Hepatocyte (in vitro differentiated cells): ENCODE results near the gene ZNF423. TPM values are rescaled to one million over a fixed set of nuclear protein-coding genes. Genes with fewer than 3 reads are reported as not detected.
A peak's percentile ranks its signal among the peaks of the same experiment; 100 is the strongest.

Source experiments
- DNase-seq: peaks from one replicate; pipeline ENCODE4 v3.0.0-alpha.2; 2016; ENCODE audit warnings: low spot score
- H2AFZ ChIP-seq: fragments of 200-600 bp; sonication (generic); 2 replicates; pipeline ENCODE4 v1.6.0; 2016; ENCODE audit warnings: antibody characterized with exemption, mild to moderate bottlenecking
- H3K27ac ChIP-seq: fragments of 200-600 bp; sonication (generic); 2 replicates; pipeline ENCODE4 v1.5.1; 2016; ENCODE audit warnings: mild to moderate bottlenecking
- H3K27me3 ChIP-seq: fragments of 200-600 bp; sonication (generic); 2 replicates; pipeline ENCODE4 v1.6.1; 2016
- H3K36me3 ChIP-seq: fragments of 200-600 bp; sonication (generic); replicated peaks from 2 replicates; pipeline ENCODE4 v1.5.1; 2016; ENCODE audit warnings: low read depth; ENCODE audit not compliant: insufficient read depth
- H3K4me1 ChIP-seq: fragments of 200-600 bp; sonication (generic); 2 replicates; pipeline ENCODE4 v1.5.1; 2016; ENCODE audit warnings: mild to moderate bottlenecking, moderate library complexity; ENCODE audit not compliant: insufficient read depth
- H3K4me2 ChIP-seq: fragments of 200-600 bp; sonication (generic); 2 replicates; pipeline ENCODE4 v1.6.0; 2016
- H3K4me3 ChIP-seq: fragments of 200-600 bp; sonication (generic); 2 replicates; pipeline ENCODE4 v1.5.1; 2016; ENCODE audit warnings: mild to moderate bottlenecking
- H3K79me2 ChIP-seq: fragments of 200-600 bp; sonication (generic); 2 replicates; pipeline ENCODE4 v1.6.0; 2017; ENCODE audit warnings: mild to moderate bottlenecking
- H3K9me2 ChIP-seq: fragments of 200-600 bp; sonication (generic); replicated peaks from 2 replicates; pipeline ENCODE4 v1.6.0; 2017; ENCODE audit warnings: mild to moderate bottlenecking; ENCODE audit not compliant: insufficient read depth
- H3K9me3 ChIP-seq: fragments of 200-600 bp; sonication (generic); 2 replicates; pipeline ENCODE4 v1.5.1; 2016; ENCODE audit warnings: low read depth, mild to moderate bottlenecking
- H4K20me1 ChIP-seq: fragments of 200-600 bp; sonication (generic); 2 replicates; pipeline ENCODE4 v1.6.0; 2016; ENCODE audit warnings: mild to moderate bottlenecking; ENCODE audit not compliant: insufficient read depth, poor library complexity, severe bottlenecking
- EZH2 ChIP-seq: fragments of 200-600 bp; sonication (generic); IDR thresholded peaks from 2 replicates; pipeline ENCODE4 v1.6.1; 2016; ENCODE audit warnings: antibody characterized with exemption, mild to moderate bottlenecking, borderline replicate concordance
- EZH2phosphoT487 ChIP-seq: fragments of 200-600 bp; sonication (generic); IDR thresholded peaks from one replicate; pipeline ENCODE4 v1.6.1; 2018; ENCODE audit warnings: antibody characterized with exemption, mild to moderate bottlenecking, low read depth, moderate library complexity; ENCODE audit not compliant: unreplicated experiment, severe bottlenecking
- WGBS: methylation state at CpG from one replicate; pipeline ENCODE4 v1.1.6; 2016; ENCODE audit warnings: low lambda C conversion rate; ENCODE audit errors: missing lambda C conversion rate; 5-methylcytosine and 5-hydroxymethylcytosine counted together
- polyA plus RNA-seq: library from polyadenylated mRNA; unstranded; fragments of >200 nt; fragmentation: Nextera tagmentation; extraction: Ambion mirVana; gene quantifications from 2 replicates; pipeline ENCODE4 v1.2.1, GENCODE V29; 2016
- total RNA-seq: library from RNA; depleted of rRNA; stranded (reverse); fragments of >200 nt; gene quantifications from 2 replicates; pipeline ENCODE4 v1.2.3, GENCODE V29; 2014
- TF ChIP-seq, protein P1 (sequence below): fragments of 200-600 bp; sonication (generic); IDR thresholded peaks from 2 replicates; pipeline ENCODE4 v1.5.1; 2016; ENCODE audit warnings: antibody characterized with exemption, mild to moderate bottlenecking; ENCODE audit not compliant: poor library complexity

ZNF423 gene
- total and polyA plus RNA-seq, 2 experiments from 2014 or later, result 9.6 to 11.8 TPM

- H3K36me3 ChIP-seq, result no peaks in the 10 kb centered on the region
- no peak overlapping the region for H3K4me2 ChIP-seq
- no peaks in the 10 kb centered on the region for H3K79me2 ChIP-seq
- no peak overlapping the region for H3K4me3 ChIP-seq
- TF ChIP-seq EZH2phosphoT487 (no peak), EZH2 (no peak)
- TF ChIP-seq, protein P1, sequence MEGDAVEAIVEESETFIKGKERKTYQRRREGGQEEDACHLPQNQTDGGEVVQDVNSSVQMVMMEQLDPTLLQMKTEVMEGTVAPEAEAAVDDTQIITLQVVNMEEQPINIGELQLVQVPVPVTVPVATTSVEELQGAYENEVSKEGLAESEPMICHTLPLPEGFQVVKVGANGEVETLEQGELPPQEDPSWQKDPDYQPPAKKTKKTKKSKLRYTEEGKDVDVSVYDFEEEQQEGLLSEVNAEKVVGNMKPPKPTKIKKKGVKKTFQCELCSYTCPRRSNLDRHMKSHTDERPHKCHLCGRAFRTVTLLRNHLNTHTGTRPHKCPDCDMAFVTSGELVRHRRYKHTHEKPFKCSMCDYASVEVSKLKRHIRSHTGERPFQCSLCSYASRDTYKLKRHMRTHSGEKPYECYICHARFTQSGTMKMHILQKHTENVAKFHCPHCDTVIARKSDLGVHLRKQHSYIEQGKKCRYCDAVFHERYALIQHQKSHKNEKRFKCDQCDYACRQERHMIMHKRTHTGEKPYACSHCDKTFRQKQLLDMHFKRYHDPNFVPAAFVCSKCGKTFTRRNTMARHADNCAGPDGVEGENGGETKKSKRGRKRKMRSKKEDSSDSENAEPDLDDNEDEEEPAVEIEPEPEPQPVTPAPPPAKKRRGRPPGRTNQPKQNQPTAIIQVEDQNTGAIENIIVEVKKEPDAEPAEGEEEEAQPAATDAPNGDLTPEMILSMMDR, result no peak
- no peaks in the 10 kb centered on the region for H4K20me1 ChIP-seq
- no peaks in the 10 kb centered on the region for H3K9me3 ChIP-seq
- 90% methylated on average over 7 of the region's 7 CpGs for WGBS
- DNase-seq, result no peak
- no peak overlapping the region for H2AFZ ChIP-seq
- no peaks in the 10 kb centered on the region for H3K9me2 ChIP-seq
- peaks cover 6% of the 10 kb centered on the region for H3K4me1 ChIP-seq
- H3K27ac ChIP-seq, result no peak overlapping the region
- no peaks in the 10 kb centered on the region for H3K27me3 ChIP-seq
These were observed 45.0 kb upstream of the ZNF423 start for GRCh38 chr16:49900875-49901274.

DNA sequence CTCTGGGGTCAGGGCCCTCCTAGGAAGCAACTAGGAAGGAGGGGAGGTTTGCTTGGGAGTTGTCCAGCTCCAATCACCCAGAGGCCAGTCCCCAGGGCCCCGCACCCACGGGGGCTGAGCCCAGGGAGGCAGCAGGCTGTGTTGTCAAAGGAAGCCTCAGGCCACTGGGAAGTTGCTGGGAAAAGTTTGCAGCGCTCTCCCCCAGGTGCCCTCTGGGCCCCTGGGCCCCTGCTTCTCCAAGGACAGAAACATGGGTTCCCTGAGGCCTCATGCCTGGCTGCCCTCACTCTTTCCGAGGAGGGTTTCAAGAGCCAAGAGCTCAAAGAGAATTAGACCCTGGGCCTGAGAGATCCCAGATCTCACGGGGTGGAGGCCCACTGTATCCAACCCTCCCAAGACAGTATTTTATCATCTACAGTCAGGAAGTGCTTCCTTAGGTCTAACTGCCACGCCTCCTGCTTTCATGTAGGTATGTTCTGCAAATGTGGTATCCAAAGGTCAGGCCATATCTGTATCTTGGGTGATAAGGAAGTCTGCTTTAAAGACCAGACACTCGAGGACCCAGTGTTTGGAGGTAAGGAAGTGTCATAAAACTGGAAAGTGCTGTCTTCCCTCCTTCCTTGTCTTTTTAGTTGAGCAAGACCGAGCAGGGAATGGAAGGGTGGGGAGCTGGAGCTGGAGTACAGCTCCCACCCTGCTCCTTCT is 44.2 kb upstream of the ZNF423 start:
- H3K27me3 ChIP-seq, result no peaks in the 10 kb centered on the region
- H3K4me2 ChIP-seq, result peak overlapping the region; percentile 51
- no peak overlapping the region for H2AFZ ChIP-seq
- no peaks in the 10 kb centered on the region for H3K36me3 ChIP-seq
- no peak overlapping the region for H3K4me3 ChIP-seq
- no peaks in the 10 kb centered on the region for H4K20me1 ChIP-seq
- H3K9me2 ChIP-seq, result no peaks in the 10 kb centered on the region
- peak; percentile 58 for DNase-seq
- WGBS, result 48% methylated on average over 8 of the region's 8 CpGs
- H3K79me2 ChIP-seq, result no peaks in the 10 kb centered on the region
- peak overlapping the region; percentile 24 for H3K27ac ChIP-seq
- no peaks in the 10 kb centered on the region for H3K9me3 ChIP-seq
- TF ChIP-seq EZH2phosphoT487, result no peak
- H3K4me1 ChIP-seq, result peaks cover 6% of the 10 kb centered on the region

DNA sequence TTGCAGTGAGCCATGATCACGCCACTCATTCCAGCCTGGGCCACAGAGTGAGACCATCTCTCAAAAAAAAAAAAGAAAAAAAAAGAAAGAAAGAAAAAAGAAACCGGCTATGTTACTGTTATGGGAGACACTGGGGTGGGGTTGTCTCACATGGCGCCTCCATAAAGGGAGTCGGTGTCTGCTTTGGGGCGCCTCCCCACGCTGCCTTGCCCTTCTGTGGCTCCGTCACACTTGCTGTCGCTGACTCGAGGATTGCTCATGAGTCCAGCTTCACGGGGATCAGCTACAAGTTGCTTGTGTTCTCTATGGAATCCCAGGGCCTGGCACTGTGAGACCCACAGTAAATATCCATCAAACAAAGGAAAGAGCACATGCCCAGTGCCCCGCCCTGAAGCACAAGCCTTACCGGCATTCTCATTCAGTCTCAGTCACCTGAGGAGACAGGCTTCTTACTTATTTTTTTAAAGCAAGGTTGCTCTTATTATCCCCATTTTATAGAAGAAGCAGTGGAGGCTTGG is 40.6 kb upstream of the ZNF423 start:
- DNase-seq, result no peak
- TF ChIP-seq, protein P1, result no peak
- TF ChIP-seq EZH2phosphoT487, result no peak
- TF ChIP-seq EZH2, result no peak
- no peak overlapping the region for H3K4me3 ChIP-seq
- H3K27me3 ChIP-seq, result no peaks in the 10 kb centered on the region
- H2AFZ ChIP-seq, result no peak overlapping the region
- H3K4me1 ChIP-seq, result peaks cover 6% of the 10 kb centered on the region
- no peaks in the 10 kb centered on the region for H3K79me2 ChIP-seq
- H4K20me1 ChIP-seq, result no peaks in the 10 kb centered on the region
- H3K36me3 ChIP-seq, result no peaks in the 10 kb centered on the region
- H3K4me2 ChIP-seq, result no peak overlapping the region
- no peaks in the 10 kb centered on the region for H3K9me2 ChIP-seq
- 87% methylated on average over 12 of the region's 12 CpGs for WGBS
- no peak overlapping the region for H3K27ac ChIP-seq
- no peaks in the 10 kb centered on the region for H3K9me3 ChIP-seq

GRCh38 chr16:49890876-49891275 is 35.0 kb upstream of the ZNF423 start:
- DNase-seq, result peak; percentile 44
- H3K27ac ChIP-seq, result no peak overlapping the region

More at GRCh38 chr16:49890876-49891275, 35.0 kb upstream of the ZNF423 start:
- TF ChIP-seq, protein P1, result peak; percentile 39
- TF ChIP-seq EZH2phosphoT487, result no peak
- no peaks in the 10 kb centered on the region for H3K27me3 ChIP-seq
- no peak overlapping the region for H3K4me2 ChIP-seq
- 47% methylated on average over 5 of the region's 5 CpGs for WGBS
- no peak overlapping the region for H2AFZ ChIP-seq
- no peaks in the 10 kb centered on the region for H3K9me3 ChIP-seq
- no peaks in the 10 kb centered on the region for H3K36me3 ChIP-seq
- H3K79me2 ChIP-seq, result no peaks in the 10 kb centered on the region
- no peaks in the 10 kb centered on the region for H3K9me2 ChIP-seq
- no peaks in the 10 kb centered on the region for H4K20me1 ChIP-seq
- peaks cover 8% of the 10 kb centered on the region for H3K4me1 ChIP-seq
- no peak overlapping the region for H3K4me3 ChIP-seq
